ENCODE data around the gene HRAS. TPM values are rescaled to one million over a fixed set of nuclear protein-coding genes. Genes with fewer than 3 reads are reported as not detected.

HRAS gene
- total RNA-seq, 2 experiments from 2014 or later = 23.7 to 23.9 TPM

- CTCF ChIA-PET = no interaction called here
- intact Hi-C loops (cut with DNase I, micrococcal nuclease) = loop anchor here in 1 of 2 experiments (10.0 kb wide), 1 partner anchor 208 kb away; the partner anchor contains the start of gene IFITM2
- no peak overlapping the region for H3K27ac Mint-ChIP-seq
- H3K4me1 Mint-ChIP-seq (ENCODE audit: low read depth) = no peaks in the 10 kb centered on the region
- peaks cover 2% of the 10 kb centered on the region for H3K9me3 Mint-ChIP-seq
- peaks cover 6 to 16% of the 10 kb centered on the region in 2 experiments for H3K9me3 ChIP-seq (ENCODE audit: control insufficient read depth in 1 of 2, insufficient read depth in 1 of 2, low read length in 2 of 2)
- no peak overlapping the region for H3K27ac ChIP-seq (ENCODE audit: low read depth in 1 of 2, low read length in 2 of 2)
- H3K36me3 ChIP-seq (ENCODE audit: insufficient read depth, low read length) = peaks cover 11% of the 10 kb centered on the region
- no peak overlapping the region for H3K4me3 Mint-ChIP-seq
- H3K4me1 ChIP-seq (ENCODE audit: insufficient read depth, low read length) = peaks cover 3% of the 10 kb centered on the region
- no peak for TF ChIP-seq CTCF (IDR thresholded peaks at IDR 0.05)
- no peaks in the 10 kb centered on the region for H3K27me3 Mint-ChIP-seq
- H3K27me3 ChIP-seq (ENCODE audit: control insufficient read depth in 1 of 2, insufficient read depth in 2 of 2, low read length in 2 of 2) = no peaks in the 10 kb centered on the region
- no peak overlapping the region for H3K4me3 ChIP-seq (ENCODE audit: low read length)
- DNase-seq (no peak), ATAC-seq (ENCODE audit: poor library complexity) (no peak)
- peaks cover 37% of the 10 kb centered on the region for H3K36me3 Mint-ChIP-seq (ENCODE audit: low read depth)
- POLR2A ChIA-PET = no interaction called here
These were observed 22.4 kb downstream of the HRAS start for GRCh38 chr11:512761-513595.

GRCh38 chr11:508956-509355, 26.4 kb downstream of the HRAS start:
- no peaks in the 10 kb centered on the region for H3K9me3 ChIP-seq (ENCODE audit: control insufficient read depth in 1 of 2, insufficient read depth in 1 of 2, low read length in 2 of 2)
- POLR2A ChIA-PET = no interaction called here
- peak overlapping the region; percentile 68 for H3K4me3 Mint-ChIP-seq
- CTCF ChIA-PET = no interaction called here
- peaks cover 44% of the 10 kb centered on the region for H3K36me3 Mint-ChIP-seq (ENCODE audit: low read depth)
- H3K4me3 ChIP-seq (ENCODE audit: low read length) = no peak overlapping the region
- H3K27me3 ChIP-seq (ENCODE audit: control insufficient read depth in 1 of 2, insufficient read depth in 2 of 2, low read length in 2 of 2) = no peaks in the 10 kb centered on the region
- DNase-seq (no peak), ATAC-seq (ENCODE audit: poor library complexity) (no peak)
- peak overlapping the region; percentile 71 for H3K27ac Mint-ChIP-seq
- H3K4me1 Mint-ChIP-seq (ENCODE audit: low read depth) = peaks cover 20% of the 10 kb centered on the region
- intact Hi-C loops (cut with DNase I, micrococcal nuclease) = loop anchor here (5.0 to 10.0 kb wide), 3 partner anchors 54 to 302 kb away; partner anchors contain the start of genes BET1L (in 1 of the 2), PTDSS2 (in 1 of the 2), RIC8A (in 1 of the 2) and SLC25A22 (in 1 of the 2)
- peaks cover 34% of the 10 kb centered on the region for H3K4me1 ChIP-seq (ENCODE audit: insufficient read depth, low read length)
- H3K36me3 ChIP-seq (ENCODE audit: insufficient read depth, low read length) = peaks cover 11% of the 10 kb centered on the region
- TF ChIP-seq CTCF (IDR thresholded peaks at IDR 0.05) = no peak
- H3K9me3 Mint-ChIP-seq = no peaks in the 10 kb centered on the region
- peaks cover 4% of the 10 kb centered on the region for H3K27me3 Mint-ChIP-seq
- H3K27ac ChIP-seq (ENCODE audit: low read depth in 1 of 2, low read length in 2 of 2) = no peak overlapping the region

- Mint-ChIP-seq H3K36me3 (ENCODE audit: low read depth) (peaks cover 38% of the 10 kb centered on the region), H3K9me3 (no peaks in the 10 kb centered on the region), H3K4me3 (peak overlapping the region; percentile 97), H3K27ac (peak overlapping the region; percentile 71), H3K4me1 (ENCODE audit: low read depth) (peaks cover 24% of the 10 kb centered on the region), H3K27me3 (peaks cover 4% of the 10 kb centered on the region)
- DNase-seq (no peak), ATAC-seq (ENCODE audit: poor library complexity) (no peak)
- Histone ChIP-seq H3K9me3 (ENCODE audit: control insufficient read depth in 1 of 2, insufficient read depth in 1 of 2, low read length in 2 of 2) (no peaks in the 10 kb centered on the region), H3K36me3 (ENCODE audit: insufficient read depth, low read length) (peaks cover 11% of the 10 kb centered on the region), H3K4me1 (ENCODE audit: insufficient read depth, low read length) (peaks cover 44% of the 10 kb centered on the region), H3K27me3 (ENCODE audit: control insufficient read depth in 1 of 2, insufficient read depth in 2 of 2, low read length in 2 of 2) (no peaks in the 10 kb centered on the region), H3K27ac (ENCODE audit: low read depth in 1 of 2, low read length in 2 of 2) (peak overlapping the region in 1 of 2 donors; percentile 21), H3K4me3 (ENCODE audit: low read length) (peak overlapping the region; percentile 34)
- intact Hi-C loops (cut with DNase I, micrococcal nuclease) = loop anchor here (1.0 to 10.0 kb wide), 8 partner anchors 10 to 301 kb away; partner anchors contain the start of genes PSMD13 (in 2 of the 2), SIRT3 (in 2 of the 2), BET1L (in 1 of the 2) and HRAS (in 1 of the 2)
- no peak for TF ChIP-seq CTCF (IDR thresholded peaks at IDR 0.05)
- ChIA-PET POLR2A (interaction anchor here (1.6 to 2.4 kb wide), 3 partner anchors 10 to 300 kb away, joined by 4 to 50 read pairs (median 23); partner anchors contain the start of genes BET1L and RIC8A), CTCF (no interaction called here)
These were observed 27.5 kb downstream of the HRAS start for GRCh38 chr11:507727-508515.

Measured in CD4-positive, alpha-beta T cell (primary cell).